ENCODE data around the gene NOL9. TPM values are rescaled to one million over a fixed set of nuclear protein-coding genes. Genes with fewer than 3 reads are reported as not detected.

Gene NOL9
- total RNA-seq, 2 experiments from 2014 or later: 52.3 to 54.1 TPM

GRCh38 chr1:6574025-6574620 lies 19.8 kb upstream of the NOL9 start:
- TF ChIP-seq, protein P1, sequence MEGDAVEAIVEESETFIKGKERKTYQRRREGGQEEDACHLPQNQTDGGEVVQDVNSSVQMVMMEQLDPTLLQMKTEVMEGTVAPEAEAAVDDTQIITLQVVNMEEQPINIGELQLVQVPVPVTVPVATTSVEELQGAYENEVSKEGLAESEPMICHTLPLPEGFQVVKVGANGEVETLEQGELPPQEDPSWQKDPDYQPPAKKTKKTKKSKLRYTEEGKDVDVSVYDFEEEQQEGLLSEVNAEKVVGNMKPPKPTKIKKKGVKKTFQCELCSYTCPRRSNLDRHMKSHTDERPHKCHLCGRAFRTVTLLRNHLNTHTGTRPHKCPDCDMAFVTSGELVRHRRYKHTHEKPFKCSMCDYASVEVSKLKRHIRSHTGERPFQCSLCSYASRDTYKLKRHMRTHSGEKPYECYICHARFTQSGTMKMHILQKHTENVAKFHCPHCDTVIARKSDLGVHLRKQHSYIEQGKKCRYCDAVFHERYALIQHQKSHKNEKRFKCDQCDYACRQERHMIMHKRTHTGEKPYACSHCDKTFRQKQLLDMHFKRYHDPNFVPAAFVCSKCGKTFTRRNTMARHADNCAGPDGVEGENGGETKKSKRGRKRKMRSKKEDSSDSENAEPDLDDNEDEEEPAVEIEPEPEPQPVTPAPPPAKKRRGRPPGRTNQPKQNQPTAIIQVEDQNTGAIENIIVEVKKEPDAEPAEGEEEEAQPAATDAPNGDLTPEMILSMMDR (IDR thresholded peaks at IDR 0.05): no peak
- Mint-ChIP-seq H3K36me3 (ENCODE audit: low read depth) (no peaks in the 10 kb centered on the region), H3K4me1 (ENCODE audit: low read depth) (no peaks in the 10 kb centered on the region), H3K27ac (no peak overlapping the region), H3K4me3 (no peak overlapping the region), H3K27me3 (no peaks in the 10 kb centered on the region), H3K9me3 (peaks cover 3% of the 10 kb centered on the region)
- ATAC-seq (ENCODE audit: poor library complexity): no peak
- Histone ChIP-seq H3K27me3 (ENCODE audit: control insufficient read depth in 1 of 2, insufficient read depth in 2 of 2, low read length in 2 of 2) (peaks cover 0 to 3% of the 10 kb centered on the region in 2 experiments), H3K4me3 (ENCODE audit: low read length) (no peak overlapping the region), H3K27ac (ENCODE audit: low read depth in 1 of 2, low read length in 2 of 2) (no peak overlapping the region), H3K9me3 (ENCODE audit: control insufficient read depth in 1 of 2, insufficient read depth in 1 of 2, low read length in 2 of 2) (peaks cover 0 to 9% of the 10 kb centered on the region in 2 experiments), H3K36me3 (ENCODE audit: insufficient read depth, low read length) (no peaks in the 10 kb centered on the region), H3K4me1 (ENCODE audit: insufficient read depth, low read length) (peaks cover 2% of the 10 kb centered on the region)
- intact Hi-C loops (cut with DNase I, micrococcal nuclease): no loop called here
- CTCF ChIA-PET: no interaction called here
- POLR2A ChIA-PET: no interaction called here
- no peak for DNase-seq

GRCh38 chr1:6572653-6573383 lies 18.5 kb upstream of the NOL9 start:
- no peak overlapping the region for H3K27ac ChIP-seq (ENCODE audit: low read depth in 1 of 2, low read length in 2 of 2)
- no peak for DNase-seq
- Mint-ChIP-seq H3K9me3 (peaks cover 3% of the 10 kb centered on the region), H3K27ac (no peak overlapping the region), H3K36me3 (ENCODE audit: low read depth) (no peaks in the 10 kb centered on the region), H3K27me3 (no peaks in the 10 kb centered on the region), H3K4me1 (ENCODE audit: low read depth) (no peaks in the 10 kb centered on the region), H3K4me3 (no peak overlapping the region)
- TF ChIP-seq, protein P1 (IDR thresholded peaks at IDR 0.05): no peak
- ATAC-seq (ENCODE audit: poor library complexity): no peak
- peaks cover 0 to 9% of the 10 kb centered on the region in 2 experiments for H3K9me3 ChIP-seq (ENCODE audit: control insufficient read depth in 1 of 2, insufficient read depth in 1 of 2, low read length in 2 of 2)
- no peak overlapping the region for H3K4me3 ChIP-seq (ENCODE audit: low read length)
- no peaks in the 10 kb centered on the region for H3K36me3 ChIP-seq (ENCODE audit: insufficient read depth, low read length)
- no peaks in the 10 kb centered on the region for H3K4me1 ChIP-seq (ENCODE audit: insufficient read depth, low read length)
- H3K27me3 ChIP-seq (ENCODE audit: control insufficient read depth in 1 of 2, insufficient read depth in 2 of 2, low read length in 2 of 2): peaks cover 0 to 3% of the 10 kb centered on the region in 2 experiments
- ChIA-PET CTCF (no interaction called here), POLR2A (no interaction called here)
- intact Hi-C loops (cut with DNase I, micrococcal nuclease): no loop called here

- no peak overlapping the region for H3K4me3 Mint-ChIP-seq
- H3K4me3 ChIP-seq (ENCODE audit: low read length): no peak overlapping the region
- H3K4me1 Mint-ChIP-seq (ENCODE audit: low read depth): no peaks in the 10 kb centered on the region
- peaks cover 0 to 9% of the 10 kb centered on the region in 2 experiments for H3K9me3 ChIP-seq (ENCODE audit: control insufficient read depth in 1 of 2, insufficient read depth in 1 of 2, low read length in 2 of 2)
- intact Hi-C loops (cut with DNase I, micrococcal nuclease): no loop called here
- DNase-seq: no peak
- CTCF ChIA-PET: interaction anchor here (0.5 kb wide), 1 partner anchor 285 kb away, joined by 5 read pairs; no protein-coding TSS in a partner anchor
- H3K27ac Mint-ChIP-seq: no peak overlapping the region
- no peaks in the 10 kb centered on the region for H3K27me3 Mint-ChIP-seq
- H3K9me3 Mint-ChIP-seq: peaks cover 3% of the 10 kb centered on the region
- no peaks in the 10 kb centered on the region for H3K36me3 Mint-ChIP-seq (ENCODE audit: low read depth)
- peaks cover 0 to 3% of the 10 kb centered on the region in 2 experiments for H3K27me3 ChIP-seq (ENCODE audit: control insufficient read depth in 1 of 2, insufficient read depth in 2 of 2, low read length in 2 of 2)
- H3K36me3 ChIP-seq (ENCODE audit: insufficient read depth, low read length): no peaks in the 10 kb centered on the region
- no peak for ATAC-seq (ENCODE audit: poor library complexity)
- no peak overlapping the region for H3K27ac ChIP-seq (ENCODE audit: low read depth in 1 of 2, low read length in 2 of 2)
- TF ChIP-seq, protein P1 (IDR thresholded peaks at IDR 0.05): no peak
- H3K4me1 ChIP-seq (ENCODE audit: insufficient read depth, low read length): no peaks in the 10 kb centered on the region
- POLR2A ChIA-PET: no interaction called here
These were observed 16.7 kb upstream of the NOL9 start for GRCh38 chr1:6570987-6571386.
